Activated naive CD8-positive, alpha-beta T cell treated with anti-CD3 and anti-CD28 coated beads, Interleukin-2, amount 50 U/mL, for 24 hours (primary cell): ENCODE measurements around the gene TDRD15.
"Not testable (repeated sequence)": the region's sequence is repeated elsewhere in the genome, so short reads cannot be mapped to it uniquely, and the experiment has no call there.

Source experiments
- ATAC-seq: fragments of 150-1000 bp; cut with Tn5 transposase; one replicate; pipeline ENCODE4 v1.10.0; 2021
- DNase-seq: peaks from one replicate; pipeline ENCODE4 v3.0.0; 2021
- H3K27ac Mint-ChIP-seq: one replicate; pipeline ENCODE4 v1.8.0; 2021; ENCODE audit warnings: mild to moderate bottlenecking, mixed read lengths
- H3K27me3 Mint-ChIP-seq: one replicate; pipeline ENCODE4 v1.8.0; 2021; ENCODE audit warnings: mixed read lengths
- H3K36me3 Mint-ChIP-seq: one replicate; pipeline ENCODE4 v1.8.0; 2021; ENCODE audit warnings: low read depth, mixed read lengths
- H3K4me1 Mint-ChIP-seq: one replicate; pipeline ENCODE4 v1.8.0; 2021; ENCODE audit warnings: mixed read lengths
- H3K4me3 Mint-ChIP-seq: one replicate; pipeline ENCODE4 v1.8.0; 2021; ENCODE audit warnings: mild to moderate bottlenecking, moderate library complexity, mixed read lengths
- H3K9me3 Mint-ChIP-seq: one replicate; pipeline ENCODE4 v1.8.0; 2021; ENCODE audit warnings: mixed read lengths

TDRD15 gene

DNA sequence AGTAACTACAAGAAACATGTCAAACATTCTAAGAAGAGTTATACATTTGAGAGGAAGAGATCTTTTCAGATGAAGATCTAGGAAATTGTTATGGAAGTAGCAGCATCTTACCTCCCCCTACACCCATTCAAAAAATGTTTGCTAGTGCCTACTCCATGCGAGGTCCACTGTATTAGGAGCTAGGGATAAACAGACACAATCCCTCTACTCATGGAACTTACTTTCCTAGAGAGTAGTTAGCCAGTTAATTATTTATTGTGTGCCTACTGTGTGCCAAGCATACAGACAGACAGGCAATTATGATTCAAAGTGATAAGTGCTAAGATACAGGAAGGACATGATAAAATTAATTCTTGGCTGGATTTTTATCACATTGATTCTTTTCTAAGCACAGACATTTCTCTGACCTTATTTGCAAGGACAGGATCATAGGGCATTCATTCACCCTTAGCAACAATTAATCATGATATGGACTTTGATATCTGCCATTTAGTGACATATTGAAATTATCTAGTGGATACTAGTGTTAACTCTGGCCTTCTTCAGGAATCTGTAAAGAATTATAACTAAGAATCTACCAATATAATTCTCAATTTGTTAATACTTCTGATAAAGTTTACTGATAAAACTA is 19.6 kb upstream of the TDRD15 start:
- Mint-ChIP-seq H3K4me1 (no peaks in the 10 kb centered on the region), H3K27me3 (peaks cover 2% of the 10 kb centered on the region), H3K4me3 (no peak overlapping the region), H3K36me3 (no peaks in the 10 kb centered on the region), H3K9me3 (no peaks in the 10 kb centered on the region), H3K27ac (no peak overlapping the region)
- ATAC-seq (no peak), DNase-seq (no peak)

DNA sequence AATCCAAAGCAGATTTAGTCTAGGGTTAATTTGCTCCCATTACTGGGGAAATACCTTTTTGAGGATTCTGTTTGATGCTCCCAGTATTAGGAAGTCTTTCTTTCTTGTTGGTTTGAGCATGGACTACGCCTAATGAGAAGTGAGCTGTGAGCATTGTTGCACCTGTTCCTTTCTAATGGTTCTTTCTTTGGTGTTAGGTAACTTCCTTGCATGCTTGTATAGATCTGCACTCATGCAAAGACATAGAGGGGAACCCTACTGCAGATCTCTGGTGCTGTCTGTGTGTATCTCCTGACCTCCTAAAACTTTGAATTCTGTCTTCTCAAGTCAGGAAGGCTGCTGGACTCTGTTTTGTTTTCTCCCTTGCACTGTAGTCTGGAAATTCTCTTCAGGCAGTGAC is 12.8 kb upstream of the TDRD15 start:
- Mint-ChIP-seq H3K36me3 (no peaks in the 10 kb centered on the region), H3K27me3 (peaks cover 7% of the 10 kb centered on the region), H3K27ac (no peak overlapping the region), H3K4me1 (no peaks in the 10 kb centered on the region), H3K9me3 (no peaks in the 10 kb centered on the region), H3K4me3 (no peak overlapping the region)
- no peak for DNase-seq
- no peak for ATAC-seq

DNA sequence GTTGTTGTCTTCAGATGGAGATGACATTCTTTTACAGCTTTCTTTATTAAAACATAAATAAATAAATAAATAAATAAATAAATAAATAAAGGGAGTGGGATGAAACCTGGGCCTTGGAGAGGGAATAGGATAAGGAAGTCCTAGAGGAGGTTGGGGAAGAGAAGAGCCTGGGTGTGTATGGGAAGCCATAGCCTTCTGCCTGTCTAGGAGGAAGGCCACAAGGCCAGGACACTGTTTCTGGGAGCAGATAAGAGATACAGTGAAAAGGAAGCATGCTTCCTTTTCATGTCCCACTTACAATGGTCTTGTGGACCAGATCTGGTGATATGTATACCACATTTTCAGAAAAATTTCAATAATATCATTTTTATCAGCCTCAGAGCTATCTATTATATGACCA is 6.1 kb upstream of the TDRD15 start:
- H3K4me3 Mint-ChIP-seq = no peak overlapping the region
- no peak for ATAC-seq
- peaks cover 17% of the 10 kb centered on the region for H3K27me3 Mint-ChIP-seq
- DNase-seq = no peak
- no peaks in the 10 kb centered on the region for H3K36me3 Mint-ChIP-seq
- H3K9me3 Mint-ChIP-seq = no peaks in the 10 kb centered on the region
- no peaks in the 10 kb centered on the region for H3K4me1 Mint-ChIP-seq
- no peak overlapping the region for H3K27ac Mint-ChIP-seq

DNA sequence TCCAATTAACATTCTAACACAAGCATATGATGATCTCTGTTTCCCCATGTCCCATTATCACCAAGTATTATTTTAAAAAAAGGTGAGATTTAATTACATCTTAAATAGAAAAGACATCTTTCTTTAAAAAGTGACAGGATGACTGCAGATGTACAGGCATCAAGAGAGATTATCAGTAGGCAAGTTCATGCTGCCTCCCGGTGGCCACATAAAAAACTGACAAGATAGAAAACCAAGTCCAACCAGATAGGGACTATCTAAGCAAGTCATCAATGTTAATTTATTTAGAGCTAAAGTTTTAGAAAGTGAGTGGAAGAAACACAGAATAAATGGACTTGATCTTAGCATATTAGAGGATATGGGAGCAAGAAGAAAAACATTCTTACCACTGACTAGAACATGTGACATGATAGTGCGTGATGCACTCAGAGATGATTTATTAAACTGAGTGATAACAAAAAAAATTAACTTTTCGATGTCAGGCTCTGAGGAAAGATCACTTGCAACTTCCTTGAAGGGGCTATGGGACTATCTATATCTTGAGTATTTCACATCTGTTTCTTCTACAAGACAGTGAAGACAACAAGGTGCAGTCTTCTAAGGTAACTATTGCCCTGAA is 5.4 kb upstream of the TDRD15 start:
- DNase-seq (no peak), ATAC-seq (no peak)
- Mint-ChIP-seq H3K9me3 (no peaks in the 10 kb centered on the region), H3K27me3 (peaks cover 14% of the 10 kb centered on the region), H3K27ac (no peak overlapping the region), H3K36me3 (no peaks in the 10 kb centered on the region), H3K4me1 (no peaks in the 10 kb centered on the region), H3K4me3 (no peak overlapping the region)

DNA sequence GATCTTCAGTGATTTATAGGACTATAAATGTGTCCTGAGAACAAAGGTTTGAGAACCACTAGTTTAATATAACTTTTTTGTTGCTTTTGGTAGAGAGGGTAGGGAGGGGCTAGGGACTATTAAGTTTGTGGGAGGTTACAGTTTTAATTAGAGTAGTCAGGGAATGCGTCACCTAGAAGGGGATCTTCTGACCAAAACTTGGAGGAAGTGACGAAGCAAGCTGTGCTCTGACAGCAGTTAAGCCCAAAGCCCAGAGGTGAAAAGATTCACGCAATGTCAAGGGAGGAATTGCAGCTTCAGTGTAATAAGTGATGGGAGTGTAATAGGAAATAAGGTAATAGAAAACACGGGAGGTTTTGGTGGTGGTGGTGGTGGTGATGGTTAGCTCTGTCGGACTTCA is 8.1 kb downstream of the TDRD15 start:
- no peak overlapping the region for H3K4me3 Mint-ChIP-seq
- no peaks in the 10 kb centered on the region for H3K27me3 Mint-ChIP-seq
- no peak overlapping the region for H3K27ac Mint-ChIP-seq
- no peaks in the 10 kb centered on the region for H3K9me3 Mint-ChIP-seq
- ATAC-seq = no peak
- no peaks in the 10 kb centered on the region for H3K36me3 Mint-ChIP-seq
- no peaks in the 10 kb centered on the region for H3K4me1 Mint-ChIP-seq
- no peak for DNase-seq

DNA sequence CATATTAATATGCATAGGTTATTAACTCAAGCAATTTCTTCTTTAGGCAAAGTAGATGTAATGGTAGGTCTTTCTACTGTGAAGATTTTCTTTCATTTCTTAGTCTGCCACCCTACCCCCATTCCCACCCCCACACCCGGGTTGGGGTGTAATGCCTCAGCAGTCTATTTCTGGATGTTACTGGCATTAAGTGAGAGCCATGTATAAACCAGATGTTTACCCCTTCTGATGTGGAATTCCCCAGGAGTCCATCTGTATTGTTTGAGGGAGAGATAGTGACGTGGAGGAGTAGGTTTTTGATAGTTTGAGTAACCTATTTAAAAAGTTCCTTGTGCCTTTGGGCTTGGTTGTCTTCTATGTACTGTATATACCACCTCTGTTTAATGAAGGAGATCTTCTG is 11.8 kb downstream of the TDRD15 start:
- ATAC-seq (no peak), DNase-seq (no peak)
- H3K4me1 Mint-ChIP-seq = no peaks in the 10 kb centered on the region
- H3K4me3 Mint-ChIP-seq = no peak overlapping the region
- H3K9me3 Mint-ChIP-seq = no peaks in the 10 kb centered on the region
- H3K27ac Mint-ChIP-seq = no peak overlapping the region
- no peaks in the 10 kb centered on the region for H3K27me3 Mint-ChIP-seq
- H3K36me3 Mint-ChIP-seq = no peaks in the 10 kb centered on the region

DNA sequence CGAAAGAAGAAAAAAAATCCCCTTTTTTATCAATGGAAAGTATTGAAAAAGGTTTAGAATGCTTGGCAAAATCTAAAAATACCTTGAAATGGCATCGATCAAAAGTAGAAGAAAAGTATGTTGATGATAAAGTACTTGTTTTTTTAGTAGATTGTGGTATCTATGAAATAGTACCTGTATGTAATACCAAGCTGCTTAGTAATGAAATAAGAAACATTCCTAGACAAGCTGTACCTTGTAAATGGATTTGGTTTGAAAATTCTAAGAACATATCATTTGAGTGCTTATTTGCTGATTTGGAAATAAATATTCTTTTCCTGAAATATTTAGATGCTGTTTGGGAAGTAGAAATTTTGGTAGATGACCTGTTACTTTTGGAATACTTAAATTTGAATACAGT is 18.4 kb downstream of the TDRD15 start:
- ATAC-seq = no peak
- H3K4me1 Mint-ChIP-seq = no peaks in the 10 kb centered on the region
- no peak overlapping the region for H3K27ac Mint-ChIP-seq
- no peak for DNase-seq
- H3K36me3 Mint-ChIP-seq = no peaks in the 10 kb centered on the region
- no peak overlapping the region for H3K4me3 Mint-ChIP-seq
- no peaks in the 10 kb centered on the region for H3K9me3 Mint-ChIP-seq
- H3K27me3 Mint-ChIP-seq = no peaks in the 10 kb centered on the region

DNA sequence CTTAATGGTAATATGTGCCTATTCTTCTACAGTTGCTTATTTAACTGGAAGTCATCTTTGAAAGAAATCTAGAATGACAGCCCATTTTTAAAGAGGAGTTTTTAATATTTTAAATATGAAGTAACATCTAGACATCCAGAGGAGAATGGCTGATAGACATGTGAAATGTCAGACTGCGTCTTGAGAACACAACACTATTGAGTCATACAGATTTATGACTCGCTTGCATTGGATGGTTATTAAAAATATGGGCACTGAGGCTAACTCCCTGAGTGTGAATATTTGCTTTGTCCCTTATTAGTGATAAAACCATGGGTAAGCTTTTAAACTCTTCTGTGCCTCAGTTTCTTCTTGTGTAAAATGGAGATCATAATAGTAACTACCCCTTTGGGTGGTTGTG is 22.9 kb downstream of the TDRD15 start:
- H3K4me3 Mint-ChIP-seq = no peak overlapping the region
- no peaks in the 10 kb centered on the region for H3K4me1 Mint-ChIP-seq
- no peaks in the 10 kb centered on the region for H3K9me3 Mint-ChIP-seq
- H3K27ac Mint-ChIP-seq = no peak overlapping the region
- no peaks in the 10 kb centered on the region for H3K36me3 Mint-ChIP-seq
- H3K27me3 Mint-ChIP-seq = peaks cover 2% of the 10 kb centered on the region
- ATAC-seq (no peak), DNase-seq (no peak)

DNA sequence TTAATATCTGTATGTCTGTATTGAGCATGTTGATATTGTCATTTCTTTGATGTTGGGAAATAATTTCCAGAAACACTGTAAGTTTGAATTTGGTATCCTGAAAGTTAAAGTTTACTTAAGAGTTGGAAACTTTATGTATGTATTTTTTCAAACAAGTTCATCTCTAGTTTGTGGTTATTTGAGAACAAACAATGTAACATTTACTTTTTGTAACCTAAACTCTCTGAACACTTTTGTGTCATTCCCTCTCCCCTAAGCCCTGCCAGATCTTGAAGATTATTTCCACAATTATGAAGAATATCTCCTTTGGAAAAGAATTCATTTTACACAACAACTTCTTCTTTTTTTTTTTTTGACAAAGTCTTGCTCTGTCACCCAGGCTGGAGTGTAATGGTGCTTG is 24.9 kb downstream of the TDRD15 start:
- ATAC-seq = no peak
- DNase-seq = no peak
- peaks cover 2% of the 10 kb centered on the region for H3K27me3 Mint-ChIP-seq
- no peaks in the 10 kb centered on the region for H3K4me1 Mint-ChIP-seq
- H3K4me3 Mint-ChIP-seq = no peak overlapping the region
- H3K9me3 Mint-ChIP-seq = peaks cover 4% of the 10 kb centered on the region
- H3K36me3 Mint-ChIP-seq = no peaks in the 10 kb centered on the region
- H3K27ac Mint-ChIP-seq = no peak overlapping the region

DNA sequence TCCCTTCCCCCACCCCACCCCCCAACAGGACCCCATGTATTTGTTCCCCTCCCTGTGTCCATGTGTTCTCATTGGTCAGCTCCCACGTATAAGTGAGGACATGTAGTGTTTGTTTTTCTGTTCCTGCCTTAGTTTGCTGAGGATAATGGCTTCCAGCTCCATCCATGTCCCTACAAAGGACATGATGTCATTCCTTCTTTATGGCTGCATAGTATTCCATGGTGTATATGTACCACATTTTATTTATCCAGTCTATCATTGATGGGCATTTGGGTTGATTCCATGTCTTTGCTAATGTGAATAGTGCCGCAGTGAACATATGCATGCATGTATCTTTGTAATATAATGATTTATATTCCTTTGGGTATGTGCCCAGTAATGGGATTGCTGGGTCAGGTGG is 27.5 kb downstream of the TDRD15 start:
- H3K27me3 Mint-ChIP-seq, H3K27ac Mint-ChIP-seq, DNase-seq, H3K36me3 Mint-ChIP-seq, H3K4me1 Mint-ChIP-seq, H3K9me3 Mint-ChIP-seq, ATAC-seq, H3K4me3 Mint-ChIP-seq: not testable (repeated sequence)

DNA sequence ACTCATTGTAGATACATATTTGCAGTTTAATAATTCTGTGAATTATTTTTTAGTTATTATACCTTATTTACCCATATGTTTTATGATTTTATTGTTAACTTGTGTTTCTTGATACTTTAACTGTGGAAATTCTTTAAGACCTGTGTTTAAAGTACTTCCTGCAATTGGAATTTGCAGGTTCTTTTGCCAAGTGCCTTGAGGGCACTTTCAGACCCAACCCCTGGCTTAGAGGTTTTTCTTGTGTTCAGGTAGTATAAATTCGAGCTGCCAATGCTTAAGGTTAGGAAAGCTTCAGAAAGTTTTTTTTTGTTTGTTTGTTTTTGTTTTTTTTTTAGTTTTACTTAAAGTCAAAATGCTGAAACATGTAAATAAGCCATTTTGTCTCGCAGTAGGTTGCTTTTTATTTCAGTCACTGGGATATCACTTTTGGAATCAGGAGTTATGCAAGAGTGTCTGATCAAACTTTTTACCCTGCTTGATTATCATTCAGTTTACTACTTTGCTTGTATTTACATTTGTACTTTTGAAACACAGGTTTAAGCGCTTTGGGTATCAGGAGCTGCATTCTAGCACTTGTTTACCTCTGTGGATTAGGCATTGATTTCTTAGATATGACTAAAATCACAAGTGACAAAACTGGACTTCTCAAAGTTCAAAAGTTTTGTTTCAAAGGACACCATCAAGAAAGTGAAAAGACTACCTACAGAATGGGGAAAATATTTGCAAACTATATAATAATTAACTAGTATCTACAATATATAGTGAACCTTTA is 31.8 kb downstream of the TDRD15 start:
- Mint-ChIP-seq H3K36me3 (no peaks in the 10 kb centered on the region), H3K4me3 (no peak overlapping the region), H3K4me1 (no peaks in the 10 kb centered on the region), H3K9me3 (peaks cover 4% of the 10 kb centered on the region), H3K27ac (no peak overlapping the region), H3K27me3 (peaks cover 2% of the 10 kb centered on the region)
- no peak for DNase-seq
- no peak for ATAC-seq

DNA sequence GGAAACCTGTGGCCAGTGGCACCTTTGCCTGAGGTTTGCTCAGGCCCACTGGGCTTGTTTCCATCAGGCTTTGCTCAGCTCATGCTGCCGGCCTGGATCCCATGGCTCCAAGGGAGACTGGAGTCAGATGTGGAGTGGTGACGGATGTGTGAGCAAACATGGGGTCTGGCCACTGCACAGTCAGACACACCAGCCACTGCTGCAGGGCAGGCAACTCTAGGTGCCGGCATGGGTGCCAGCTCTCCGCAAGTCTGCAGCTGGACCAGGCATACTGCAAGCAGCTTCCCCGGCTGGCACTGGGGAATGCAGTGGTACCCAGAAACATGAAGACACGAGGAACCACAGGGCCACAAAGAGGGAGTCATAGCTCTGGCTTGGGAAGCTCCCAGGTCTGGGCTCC is 37.4 kb downstream of the TDRD15 start:
- H3K27ac Mint-ChIP-seq = no peak overlapping the region
- no peaks in the 10 kb centered on the region for H3K4me1 Mint-ChIP-seq
- no peaks in the 10 kb centered on the region for H3K36me3 Mint-ChIP-seq
- no peak for DNase-seq
- no peak for ATAC-seq
- no peak overlapping the region for H3K4me3 Mint-ChIP-seq
- H3K9me3 Mint-ChIP-seq = peaks cover 4% of the 10 kb centered on the region
- H3K27me3 Mint-ChIP-seq = no peaks in the 10 kb centered on the region

DNA sequence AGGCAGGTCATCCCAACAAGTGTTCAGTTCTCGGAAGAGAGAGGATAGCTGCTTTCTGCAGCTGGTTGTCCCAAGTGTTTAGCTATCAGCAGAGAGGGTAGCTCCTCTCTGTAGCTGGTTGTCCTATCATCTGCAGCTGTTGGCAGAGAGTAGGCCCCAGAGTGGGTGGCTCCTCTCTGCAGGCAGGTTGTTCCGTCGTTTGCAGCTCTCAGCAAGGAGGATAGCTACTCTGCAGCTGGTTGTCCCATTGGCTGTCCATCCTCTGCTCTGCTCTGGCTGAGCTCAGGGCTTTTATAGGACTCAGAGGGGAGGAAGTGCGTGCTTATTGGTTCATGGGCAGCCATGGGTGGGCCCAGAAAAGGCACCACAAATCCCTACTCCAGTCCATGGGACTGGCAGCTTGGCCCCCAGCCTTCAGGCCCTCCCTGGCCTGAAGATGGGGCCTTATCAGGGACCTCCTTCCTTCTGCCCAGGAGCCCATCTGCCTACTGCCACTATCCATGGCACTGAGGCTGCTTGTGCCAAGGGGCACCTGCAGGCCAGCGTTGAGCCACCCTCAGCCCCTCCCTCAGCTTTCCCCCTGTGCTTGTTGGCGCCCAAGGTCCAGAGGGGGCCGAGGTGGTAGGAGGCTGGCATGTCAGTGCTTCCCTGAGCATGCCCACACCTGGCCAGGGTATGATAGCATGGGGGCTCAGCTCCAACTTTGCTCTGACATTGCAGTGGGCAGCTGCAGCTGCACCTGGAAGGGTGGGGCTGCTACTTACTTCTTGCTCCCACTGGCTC is 38.3 kb downstream of the TDRD15 start:
- ATAC-seq (no peak), DNase-seq (no peak)
- H3K4me3 Mint-ChIP-seq = no peak overlapping the region
- no peaks in the 10 kb centered on the region for H3K27me3 Mint-ChIP-seq
- H3K27ac Mint-ChIP-seq = no peak overlapping the region
- peaks cover 4% of the 10 kb centered on the region for H3K9me3 Mint-ChIP-seq
- no peaks in the 10 kb centered on the region for H3K4me1 Mint-ChIP-seq
- H3K36me3 Mint-ChIP-seq = no peaks in the 10 kb centered on the region

DNA sequence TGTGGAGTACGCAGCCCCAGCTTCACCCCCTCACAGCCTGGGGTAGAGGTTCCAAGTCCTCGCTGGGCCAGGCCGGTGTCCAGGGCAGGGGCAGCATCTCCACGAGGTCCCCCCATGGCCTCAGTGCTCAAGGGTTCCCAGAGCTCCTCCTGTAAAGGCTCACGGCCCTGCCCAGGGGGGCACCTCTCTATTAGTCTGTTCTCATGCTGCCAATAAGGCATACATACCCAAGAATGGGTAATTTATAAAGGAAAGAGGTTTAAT is 38.8 kb downstream of the TDRD15 start:
- H3K4me1 Mint-ChIP-seq = no peaks in the 10 kb centered on the region
- no peaks in the 10 kb centered on the region for H3K27me3 Mint-ChIP-seq
- peaks cover 4% of the 10 kb centered on the region for H3K9me3 Mint-ChIP-seq
- H3K27ac Mint-ChIP-seq = no peak overlapping the region
- no peak overlapping the region for H3K4me3 Mint-ChIP-seq
- DNase-seq = no peak
- no peak for ATAC-seq
- H3K36me3 Mint-ChIP-seq = no peaks in the 10 kb centered on the region

DNA sequence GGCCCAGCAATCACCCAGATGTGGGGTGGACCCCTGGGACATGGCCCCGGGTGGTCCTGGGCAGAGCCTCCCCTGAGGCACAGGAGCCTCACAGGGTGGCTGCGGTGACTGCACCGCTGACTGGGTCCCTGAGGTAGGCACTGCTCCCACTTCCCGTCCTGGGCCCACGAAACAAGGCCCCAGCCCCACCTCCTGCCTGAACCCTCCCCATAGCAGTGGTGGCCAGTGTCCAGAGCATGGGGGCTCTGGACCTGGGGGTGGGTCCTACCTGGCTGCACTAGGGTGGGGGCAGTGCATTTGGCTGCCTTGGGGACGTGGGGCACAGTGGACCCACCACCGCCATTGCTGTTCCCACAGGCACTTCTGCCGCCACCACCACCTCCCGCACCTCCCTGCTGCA is 39.4 kb downstream of the TDRD15 start:
- Mint-ChIP-seq H3K27me3 (no peaks in the 10 kb centered on the region), H3K36me3 (no peaks in the 10 kb centered on the region), H3K4me1 (no peaks in the 10 kb centered on the region), H3K27ac (no peak overlapping the region), H3K4me3 (no peak overlapping the region), H3K9me3 (peaks cover 4% of the 10 kb centered on the region)
- ATAC-seq (no peak), DNase-seq (no peak)
